ENCODE data around the gene COPB2.

- TF ChIP-seq CTCF (IDR thresholded peaks at IDR 0.05; ENCODE audit: poor library complexity): no peak
- TF ChIP-seq EZH2 (IDR thresholded peaks at IDR 0.05; ENCODE audit: borderline replicate concordance): no peak
Observed at GRCh38 chr3:139434764-139435307, 45.4 kb upstream of the COPB2 start.

Data from hepatocyte (in vitro differentiated cells).